ENCODE data around the gene LILRB4. TPM values are rescaled to one million over a fixed set of nuclear protein-coding genes. Genes with fewer than 3 reads are reported as not detected.

The LILRB4 gene
- total and polyA plus RNA-seq, 9 of the 15 experiments (the other 6 are each of a cell fraction or from before 2014, with no cell fraction given), result not detected

DNA sequence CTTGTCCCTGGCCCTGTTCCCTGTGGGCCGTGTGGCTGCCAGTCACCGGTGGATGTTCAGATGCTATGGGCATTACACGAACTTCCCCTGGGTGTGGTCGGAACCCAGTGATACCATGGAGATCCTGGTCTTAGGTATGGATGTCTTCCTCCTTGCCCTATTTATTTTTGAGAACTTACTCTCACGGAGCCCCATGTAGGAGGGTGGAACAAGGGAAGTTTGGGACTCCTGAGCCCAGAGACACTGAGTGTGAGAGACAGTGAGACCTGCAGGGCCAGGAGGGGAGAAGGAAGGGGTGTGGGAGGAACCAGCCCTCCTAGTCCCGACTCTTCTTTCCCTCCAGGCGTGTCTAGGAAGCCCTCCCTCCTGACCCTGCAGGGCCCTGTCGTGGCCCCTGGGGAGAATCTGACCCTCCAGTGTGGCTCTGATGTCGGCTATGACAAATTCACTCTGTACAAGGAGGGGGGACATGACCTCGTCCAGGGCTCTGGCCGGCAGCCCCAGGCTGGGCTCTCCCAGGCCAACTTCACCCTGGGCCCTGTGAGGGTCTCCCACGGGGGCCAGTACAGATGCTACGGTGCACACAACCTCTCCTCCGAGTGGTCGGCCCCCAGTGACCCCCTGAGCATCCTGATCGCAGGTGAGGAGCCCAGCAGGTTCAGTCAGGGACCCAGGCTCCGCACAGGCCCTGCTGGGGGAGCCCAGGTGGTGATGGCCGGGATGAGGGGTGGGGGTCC is 46.6 kb downstream of the LILRB4 start:
- 0 out of 2 replicates have a peak, but pooled peaks cover 4% of the 10 kb centered on the region for H4K20me1 ChIP-seq (replicated peaks; ENCODE audit: control insufficient read depth, insufficient read depth, low read length)
- peaks cover 0 to 22% of the 10 kb centered on the region in 2 experiments; a peak in 3 of 5 replicates for H3K27me3 ChIP-seq (ENCODE audit: control insufficient read depth in 2 of 2, insufficient read depth in 2 of 2, low read length in 2 of 2)
- H3K9ac ChIP-seq (ENCODE audit: insufficient read depth in 1 of 2, low read depth in 2 of 2, low read length in 2 of 2), result no peak overlapping the region
- in situ Hi-C loops (cut with MboI) (no loop called here), intact Hi-C loops (cut with micrococcal nuclease) (no loop called here)
- no peak overlapping the region for H3K27ac ChIP-seq (ENCODE audit: extremely low read depth, low read depth, low read length)
- peak; percentile 33; the same call in 2 of the 3 replicates for ATAC-seq
- WGBS (ENCODE audit: insufficient coverage, low coverage, missing lambda C conversion rate), result 3% methylated on average over 14 of the region's 18 CpGs
- ChIA-PET CTCF (ENCODE audit: low intra/inter-chr PET ratio) (no interaction called here), POLR2A (no interaction called here)
- H3K4me3 ChIP-seq, result no peak overlapping the region
- H3K9me1 ChIP-seq (ENCODE audit: control insufficient read depth, insufficient read depth, low read length), result no peaks in the 10 kb centered on the region
- H2AFZ ChIP-seq (ENCODE audit: low read depth, low read length), result no peak overlapping the region
- no peaks in the 10 kb centered on the region for H3K79me2 ChIP-seq (ENCODE audit: control insufficient read depth, insufficient read depth, low read length)
- no peaks in the 10 kb centered on the region; a peak in 1 of 5 replicates for H3K4me1 ChIP-seq (replicated peaks in 1 of 2; ENCODE audit: control insufficient read depth in 2 of 2, insufficient read depth in 2 of 2, low read length in 2 of 2)
- no peaks in the 10 kb centered on the region for H3K9me3 ChIP-seq (replicated peaks; ENCODE audit: control insufficient read depth, insufficient read depth, low read depth, low read length)
- no peak for DNase-seq (ENCODE audit: extremely low read depth in 1 of 4, low spot score in 3 of 4)
- no TSS peak for BruUV-seq (replicated peaks)
- no peaks in the 10 kb centered on the region for H3K36me3 ChIP-seq (ENCODE audit: control insufficient read depth, insufficient read depth, low read length)
- no peak overlapping the region for H3K4me2 ChIP-seq (ENCODE audit: insufficient read depth, low read length)
- no peak for FAIRE-seq
- TF ChIP-seq CHD1 (IDR thresholded peaks at IDR 0.05; ENCODE audit: low read length) (no peak), SRSF9 (IDR thresholded peaks at IDR 0.05; ENCODE audit: borderline replicate concordance, low read depth, low read length) (no peak), ZNF717 (CRISPR knock-in tag; IDR thresholded peaks at IDR 0.05) (no peak), KLF10 (CRISPR knock-in tag; IDR thresholded peaks at IDR 0.05) (no peak), ATF1 (CRISPR knock-in tag; IDR thresholded peaks at IDR 0.05) (no peak), ATF1 (tag; IDR thresholded peaks at IDR 0.05) (no peak), SP2 (IDR thresholded peaks at IDR 0.05; ENCODE audit: extremely low read depth, low read depth, low read length, poor library complexity, severe bottlenecking) (no peak), HIVEP1 (CRISPR knock-in tag; IDR thresholded peaks at IDR 0.05) (no peak), KLF6 (CRISPR knock-in tag; IDR thresholded peaks at IDR 0.05; ENCODE audit: borderline replicate concordance) (no peak), ZNF384 (IDR thresholded peaks at IDR 0.05; ENCODE audit: low read depth, low read length) (no peak), STAT5A (IDR thresholded peaks at IDR 0.05; ENCODE audit: borderline replicate concordance, low read length) (no peak), POLR2G (IDR thresholded peaks at IDR 0.05; ENCODE audit: low read depth, low read length) (no peak), FOXA1 (IDR thresholded peaks at IDR 0.05; ENCODE audit: borderline replicate concordance) (no peak), RBM39 (optimal IDR thresholded peaks at IDR 0.05; ENCODE audit: low read depth, low read length) (no peak)
- TF ChIP-seq, protein P1, sequence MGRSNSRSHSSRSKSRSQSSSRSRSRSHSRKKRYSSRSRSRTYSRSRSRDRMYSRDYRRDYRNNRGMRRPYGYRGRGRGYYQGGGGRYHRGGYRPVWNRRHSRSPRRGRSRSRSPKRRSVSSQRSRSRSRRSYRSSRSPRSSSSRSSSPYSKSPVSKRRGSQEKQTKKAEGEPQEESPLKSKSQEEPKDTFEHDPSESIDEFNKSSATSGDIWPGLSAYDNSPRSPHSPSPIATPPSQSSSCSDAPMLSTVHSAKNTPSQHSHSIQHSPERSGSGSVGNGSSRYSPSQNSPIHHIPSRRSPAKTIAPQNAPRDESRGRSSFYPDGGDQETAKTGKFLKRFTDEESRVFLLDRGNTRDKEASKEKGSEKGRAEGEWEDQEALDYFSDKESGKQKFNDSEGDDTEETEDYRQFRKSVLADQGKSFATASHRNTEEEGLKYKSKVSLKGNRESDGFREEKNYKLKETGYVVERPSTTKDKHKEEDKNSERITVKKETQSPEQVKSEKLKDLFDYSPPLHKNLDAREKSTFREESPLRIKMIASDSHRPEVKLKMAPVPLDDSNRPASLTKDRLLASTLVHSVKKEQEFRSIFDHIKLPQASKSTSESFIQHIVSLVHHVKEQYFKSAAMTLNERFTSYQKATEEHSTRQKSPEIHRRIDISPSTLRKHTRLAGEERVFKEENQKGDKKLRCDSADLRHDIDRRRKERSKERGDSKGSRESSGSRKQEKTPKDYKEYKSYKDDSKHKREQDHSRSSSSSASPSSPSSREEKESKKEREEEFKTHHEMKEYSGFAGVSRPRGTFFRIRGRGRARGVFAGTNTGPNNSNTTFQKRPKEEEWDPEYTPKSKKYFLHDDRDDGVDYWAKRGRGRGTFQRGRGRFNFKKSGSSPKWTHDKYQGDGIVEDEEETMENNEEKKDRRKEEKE (IDR thresholded peaks at IDR 0.05; ENCODE audit: borderline replicate concordance in 1 of 2, control insufficient read depth in 1 of 2, low read depth in 2 of 2, low read length in 1 of 2), result no peak
- TF ChIP-seq, protein P2, sequence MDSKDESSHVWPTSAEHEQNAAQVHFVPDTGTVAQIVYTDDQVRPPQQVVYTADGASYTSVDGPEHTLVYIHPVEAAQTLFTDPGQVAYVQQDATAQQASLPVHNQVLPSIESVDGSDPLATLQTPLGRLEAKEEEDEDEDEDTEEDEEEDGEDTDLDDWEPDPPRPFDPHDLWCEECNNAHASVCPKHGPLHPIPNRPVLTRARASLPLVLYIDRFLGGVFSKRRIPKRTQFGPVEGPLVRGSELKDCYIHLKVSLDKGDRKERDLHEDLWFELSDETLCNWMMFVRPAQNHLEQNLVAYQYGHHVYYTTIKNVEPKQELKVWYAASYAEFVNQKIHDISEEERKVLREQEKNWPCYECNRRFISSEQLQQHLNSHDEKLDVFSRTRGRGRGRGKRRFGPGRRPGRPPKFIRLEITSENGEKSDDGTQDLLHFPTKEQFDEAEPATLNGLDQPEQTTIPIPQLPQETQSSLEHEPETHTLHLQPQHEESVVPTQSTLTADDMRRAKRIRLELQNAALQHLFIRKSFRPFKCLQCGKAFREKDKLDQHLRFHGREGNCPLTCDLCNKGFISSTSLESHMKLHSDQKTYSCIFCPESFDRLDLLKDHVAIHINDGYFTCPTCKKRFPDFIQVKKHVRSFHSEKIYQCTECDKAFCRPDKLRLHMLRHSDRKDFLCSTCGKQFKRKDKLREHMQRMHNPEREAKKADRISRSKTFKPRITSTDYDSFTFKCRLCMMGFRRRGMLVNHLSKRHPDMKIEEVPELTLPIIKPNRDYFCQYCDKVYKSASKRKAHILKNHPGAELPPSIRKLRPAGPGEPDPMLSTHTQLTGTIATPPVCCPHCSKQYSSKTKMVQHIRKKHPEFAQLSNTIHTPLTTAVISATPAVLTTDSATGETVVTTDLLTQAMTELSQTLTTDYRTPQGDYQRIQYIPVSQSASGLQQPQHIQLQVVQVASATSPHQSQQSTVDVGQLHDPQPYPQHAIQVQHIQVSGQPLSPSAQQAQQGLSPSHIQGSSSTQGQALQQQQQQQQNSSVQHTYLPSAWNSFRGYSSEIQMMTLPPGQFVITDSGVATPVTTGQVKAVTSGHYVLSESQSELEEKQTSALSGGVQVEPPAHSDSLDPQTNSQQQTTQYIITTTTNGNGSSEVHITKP (IDR thresholded peaks at IDR 0.05; ENCODE audit: partially characterized antibody), result no peak

All from K562 (cell line).